Myocyte (in vitro differentiated cells): ENCODE data around the gene PRR5L. TPM values are rescaled to one million over a fixed set of nuclear protein-coding genes. Genes with fewer than 3 reads are reported as not detected.

Experiments
- DNase-seq: peaks from one replicate; pipeline ENCODE4 v3.0.0-alpha.2; 2012; ENCODE audit warnings: low read depth
- total RNA-seq: library from RNA; depleted of rRNA; stranded (reverse); fragments of >200 nt; gene quantifications from 2 replicates; pipeline ENCODE4 v1.2.3, GENCODE V29; 2014

The PRR5L gene
- total RNA-seq, 1 donor from 2014 or later: 19.8 TPM

GRCh38 chr11:36427876-36428275 lies 131.8 kb downstream of the PRR5L start:
- peak; percentile 50 for DNase-seq

DNA sequence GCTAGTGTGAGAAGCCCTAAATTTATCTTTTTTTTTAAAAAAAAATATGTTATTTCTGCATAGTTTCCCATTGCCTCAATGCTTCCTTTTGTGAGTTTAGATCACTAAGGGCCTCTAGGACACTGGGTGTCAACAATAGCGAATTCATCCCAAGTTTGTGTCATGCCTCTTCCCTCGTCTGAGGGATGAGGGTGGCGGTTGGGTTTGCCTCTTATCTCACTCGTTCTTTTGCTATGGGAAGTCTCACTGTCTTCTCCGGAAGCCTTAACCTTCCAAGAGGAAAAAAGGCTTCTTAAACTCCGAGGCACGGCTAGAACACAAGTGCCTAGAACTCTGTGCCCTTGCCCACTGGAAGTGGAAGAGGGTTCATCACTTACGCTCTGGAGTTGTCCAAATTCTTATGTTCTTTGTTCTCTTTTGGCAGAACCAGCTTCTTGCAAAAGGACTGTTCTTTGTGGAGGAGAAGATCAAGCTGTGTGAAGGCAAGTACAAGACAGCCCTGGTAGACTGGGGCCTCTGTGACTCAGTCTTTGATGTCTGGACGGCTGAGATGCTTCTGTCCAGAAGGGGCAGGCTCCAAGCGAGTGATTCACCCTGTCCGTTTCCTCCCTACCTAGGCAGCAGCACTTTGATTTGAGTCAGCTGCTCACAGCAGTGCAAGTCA lies 135.5 kb downstream of the PRR5L start:
- peak; percentile 87 for DNase-seq

- DNase-seq: no peak
These were observed 136.0 kb downstream of the PRR5L start for GRCh38 chr11:36432093-36432469.

- no peak for DNase-seq
These were observed 136.7 kb downstream of the PRR5L start for GRCh38 chr11:36432738-36433137.

- no peak for DNase-seq
These were observed 140.0 kb downstream of the PRR5L start for GRCh38 chr11:36436064-36436463.

DNA sequence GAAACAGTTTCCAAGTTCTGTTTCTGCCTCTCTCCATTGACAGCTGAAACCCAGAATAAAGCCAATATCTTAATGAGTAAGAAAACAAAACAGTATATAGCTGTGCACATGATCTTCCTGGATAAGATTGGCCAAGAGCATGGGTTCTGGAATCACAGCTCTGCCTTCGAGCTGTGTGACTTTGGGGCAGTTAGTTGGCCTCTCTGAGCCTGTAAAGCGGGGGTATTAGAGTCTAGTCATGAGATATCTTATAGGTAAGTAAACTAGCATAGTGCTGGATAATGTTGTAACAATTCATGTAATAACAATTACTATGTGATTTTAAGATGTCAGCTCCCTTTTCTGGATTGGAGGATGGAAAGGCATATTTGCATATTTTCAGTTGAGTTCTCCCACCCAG lies 140.5 kb downstream of the PRR5L start:
- no peak for DNase-seq

DNA sequence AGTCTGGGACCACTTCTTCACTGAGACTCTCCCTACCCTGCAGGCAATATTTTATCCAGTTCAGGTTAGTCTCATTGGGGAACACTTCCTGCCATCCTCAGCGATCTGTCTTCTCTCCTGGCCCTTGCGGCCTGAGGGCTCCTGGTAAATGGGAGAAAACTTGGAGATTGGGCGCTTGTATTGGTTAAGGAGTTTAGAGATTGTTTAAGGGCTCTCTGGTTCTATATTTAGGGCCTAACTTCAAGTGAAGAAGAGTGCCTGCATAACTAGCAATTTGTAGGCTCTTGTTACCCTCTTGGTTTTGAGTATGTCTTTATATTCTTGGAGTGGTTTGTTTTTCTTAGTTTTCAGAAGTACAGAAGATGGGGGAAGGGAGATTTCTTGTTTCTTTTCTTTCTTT lies 141.3 kb downstream of the PRR5L start:
- DNase-seq: no peak

- no peak for DNase-seq
These were observed 142.0 kb downstream of the PRR5L start for GRCh38 chr11:36438126-36438525.

DNA sequence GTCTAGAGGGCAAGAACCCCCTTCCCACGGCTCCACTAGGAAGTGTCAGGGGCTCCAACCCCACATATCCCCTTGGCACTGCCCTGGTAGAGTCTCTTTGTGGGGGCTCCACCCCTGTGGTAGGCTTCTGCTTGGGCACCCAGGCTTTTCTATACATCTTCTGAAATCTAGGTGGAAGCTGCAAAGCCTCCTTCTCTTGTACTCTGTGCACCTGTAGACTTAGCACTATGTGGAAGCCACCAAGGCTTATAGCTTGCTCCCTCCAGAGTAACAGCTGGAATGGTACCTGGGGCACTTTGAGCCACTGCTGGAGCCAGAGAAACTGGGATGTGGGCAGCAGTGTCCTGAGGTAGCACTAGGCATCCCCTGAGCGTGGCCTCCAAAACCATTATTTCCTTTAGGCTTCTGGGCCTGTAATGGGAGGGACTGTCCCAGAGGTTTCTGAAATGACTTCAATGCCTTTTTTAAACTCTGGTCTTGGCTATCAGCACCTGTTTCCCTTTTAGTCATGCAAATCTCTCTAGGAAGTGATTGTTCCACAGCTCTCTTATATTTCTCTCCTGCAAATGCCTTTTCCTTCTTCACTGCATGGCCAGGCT lies 145.6 kb downstream of the PRR5L start:
- DNase-seq: peak; percentile 87

GRCh38 chr11:36443661-36444060 lies 147.6 kb downstream of the PRR5L start:
- DNase-seq: no peak

- no peak for DNase-seq
These were observed 150.0 kb downstream of the PRR5L start for GRCh38 chr11:36446135-36446534.

DNA sequence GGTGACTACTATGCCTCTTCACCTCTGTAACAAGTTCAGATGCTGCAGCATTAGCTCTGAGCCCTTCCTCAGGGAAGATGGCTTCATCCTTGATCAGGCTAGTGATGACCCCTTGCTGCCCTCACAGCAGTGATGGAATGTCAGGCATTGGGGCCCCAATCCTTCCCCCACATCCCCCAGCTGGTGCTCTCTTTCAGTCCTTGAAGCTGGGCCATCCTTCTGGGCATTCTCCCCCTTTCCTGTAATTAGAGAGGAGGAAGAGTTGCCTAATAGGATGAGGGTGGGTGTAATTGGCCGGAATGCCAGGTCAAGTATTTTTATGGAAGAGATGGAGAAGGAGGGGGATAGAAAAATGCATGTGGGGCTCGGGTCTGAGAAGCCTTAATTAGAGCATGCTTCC lies 151.4 kb downstream of the PRR5L start:
- DNase-seq: no peak

GRCh38 chr11:36447947-36448346 lies 151.9 kb downstream of the PRR5L start:
- DNase-seq: peak; percentile 23

DNA sequence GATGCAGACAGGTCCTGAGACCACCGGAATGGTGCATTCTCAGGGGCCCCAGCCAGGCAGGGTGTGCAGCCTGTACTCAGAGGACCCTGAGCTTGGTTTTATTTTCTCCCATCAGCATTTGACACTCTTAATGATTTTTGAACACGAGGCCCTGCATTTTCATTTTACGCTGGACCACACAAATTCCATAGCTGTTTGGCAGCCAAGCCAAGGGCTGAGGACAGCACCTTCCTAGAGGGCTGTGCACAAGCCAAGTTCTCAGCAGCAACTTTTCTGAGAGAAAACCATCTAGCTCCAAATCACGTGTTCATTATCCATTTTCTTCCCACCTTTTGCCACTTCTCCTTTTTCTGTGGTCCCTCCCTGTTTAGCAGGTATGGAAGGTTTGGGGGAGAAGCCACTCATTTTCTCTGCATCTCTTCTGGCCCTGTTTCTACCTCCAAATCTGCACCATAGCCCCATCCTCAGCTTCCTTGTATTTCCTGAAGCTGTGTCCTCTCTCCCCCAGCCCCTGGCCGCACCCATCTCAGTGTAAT lies 153.5 kb downstream of the PRR5L start:
- DNase-seq: no peak

GRCh38 chr11:36450110-36450572 lies 154.1 kb downstream of the PRR5L start:
- no peak for DNase-seq

GRCh38 chr11:36451045-36451444 lies 155.0 kb downstream of the PRR5L start:
- DNase-seq: no peak

DNA sequence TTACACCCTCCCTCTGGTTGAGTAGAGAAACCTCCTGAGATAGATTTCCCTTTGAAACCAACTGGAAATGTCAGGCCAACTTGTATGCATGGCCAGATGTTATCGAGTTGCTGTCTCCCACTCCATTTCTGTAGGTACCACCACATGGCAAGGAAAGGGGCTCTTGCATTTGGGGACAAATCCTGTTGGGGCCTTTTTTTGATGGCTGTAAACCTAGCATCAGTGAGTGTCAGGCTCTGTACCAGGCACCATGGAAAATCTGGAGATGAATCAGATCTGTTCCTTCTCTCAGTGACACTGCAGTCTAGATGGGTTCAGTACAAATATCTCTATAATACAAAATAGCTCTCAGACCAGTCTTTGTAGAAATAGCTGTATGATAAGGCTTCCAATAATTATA lies 155.6 kb downstream of the PRR5L start:
- no peak for DNase-seq

DNA sequence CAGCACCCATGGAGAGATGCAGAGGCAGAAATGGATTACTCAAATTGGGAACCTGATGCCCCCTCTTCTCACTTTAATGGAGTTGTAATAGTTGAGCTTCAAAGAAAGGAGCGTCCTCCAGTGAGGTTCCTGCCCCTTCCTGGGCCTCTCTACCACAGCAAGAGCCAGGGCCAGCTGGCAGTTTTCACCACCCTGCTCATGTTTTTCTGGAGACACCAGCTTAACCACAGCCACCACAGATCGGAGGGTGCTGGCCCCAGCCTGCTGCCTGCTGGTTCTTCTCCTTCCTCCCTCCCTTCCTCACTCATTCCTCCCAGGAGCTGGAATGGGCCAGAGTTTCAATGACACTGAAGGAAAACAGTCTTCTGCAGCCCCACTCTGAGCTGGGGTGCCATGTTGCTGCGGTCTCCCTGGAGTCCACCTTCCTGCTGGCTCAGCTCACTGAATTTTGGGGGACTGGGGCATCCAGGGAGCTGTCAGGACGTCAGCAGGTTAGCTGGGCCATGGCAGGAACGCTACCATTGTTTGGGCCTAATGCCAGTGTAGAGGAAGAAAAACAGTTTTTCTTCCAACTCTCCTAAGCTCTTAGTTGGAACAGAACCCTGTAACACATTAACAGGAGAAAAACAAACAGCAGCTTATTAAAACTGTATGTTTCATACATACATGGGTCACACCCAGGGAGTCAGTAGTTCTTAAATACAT lies 156.3 kb downstream of the PRR5L start:
- DNase-seq: peak; percentile 92

DNA sequence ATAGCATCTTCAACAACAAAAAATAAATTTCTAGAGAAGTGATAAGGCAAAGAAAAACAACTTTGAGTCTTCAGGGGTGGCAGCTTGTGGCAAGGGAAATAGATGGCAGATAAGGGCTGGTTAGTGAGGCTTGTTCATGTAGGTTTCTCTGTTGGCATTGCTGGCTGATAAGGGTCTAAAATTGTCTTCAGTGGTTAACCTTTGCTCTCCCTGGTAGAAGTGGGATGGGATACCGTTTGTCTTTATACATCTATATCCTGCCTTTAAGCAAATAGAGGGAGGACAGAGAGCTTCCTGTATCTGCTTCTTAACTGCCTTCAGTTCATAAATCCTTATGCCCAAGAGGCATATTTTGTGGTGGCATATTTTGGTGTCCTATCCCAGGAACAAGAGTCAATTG lies 156.9 kb downstream of the PRR5L start:
- peak; percentile 36 for DNase-seq

GRCh38 chr11:36453678-36454077 lies 157.6 kb downstream of the PRR5L start:
- no peak for DNase-seq

DNA sequence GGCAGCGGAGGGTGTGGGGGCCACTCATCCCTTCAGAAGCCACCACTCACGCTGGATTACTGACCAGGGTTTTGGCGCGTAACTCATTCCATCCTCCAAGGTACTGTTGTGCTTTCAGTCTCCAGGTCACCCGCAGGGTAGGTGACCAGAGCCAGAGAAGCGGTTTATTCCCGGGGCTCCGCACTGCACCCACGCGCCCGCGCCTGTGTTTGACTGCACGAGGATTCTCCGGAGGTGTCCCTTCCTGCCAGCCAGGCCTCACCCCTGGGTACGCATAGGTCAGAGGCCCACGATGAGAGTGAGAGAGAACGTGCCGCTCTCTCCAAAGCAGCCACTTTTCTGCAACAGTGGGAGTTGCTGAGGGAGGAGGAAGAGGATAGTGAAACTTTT lies 158.5 kb downstream of the PRR5L start:
- no peak for DNase-seq

- no peak for DNase-seq
These were observed 159.0 kb downstream of the PRR5L start for GRCh38 chr11:36454941-36455631.
